CD4-positive, CD25-positive, alpha-beta regulatory T cell (primary cell): Measurements from ENCODE around the gene RTEL1. TPM values are rescaled to one million over a fixed set of nuclear protein-coding genes. Genes with fewer than 3 reads are reported as not detected.

Source experiments
- ATAC-seq, 2 donors: fragments of 150-1000 bp; cut with Tn5 transposase; one replicate each; pipeline ENCODE4 v1.10.0; 2021; ENCODE audit warnings: low read depth in 2 of 2, moderate number of reproducible peaks in 2 of 2, moderate library complexity in 1 of 2
- DNase-seq, 3 donors: peaks; one replicate each; pipeline versions ENCODE4 v3.0.0 to v3.0.0-alpha.2; 2012 to 2022; ENCODE audit warnings: mixed read lengths in 1 of 3
- H3K27ac ChIP-seq: one replicate; pipeline ENCODE4 v1.7.0; 2013; ENCODE audit warnings: mild to moderate bottlenecking, low read length; ENCODE audit not compliant: insufficient read depth, poor library complexity, severe bottlenecking
- H3K27me3 ChIP-seq: one replicate; pipeline ENCODE4 v1.7.0; 2013; ENCODE audit warnings: low read length; ENCODE audit not compliant: control insufficient read depth, insufficient read depth
- H3K36me3 ChIP-seq: one replicate; pipeline ENCODE4 v1.7.0; 2013; ENCODE audit warnings: mild to moderate bottlenecking, low read length, moderate library complexity; ENCODE audit not compliant: control insufficient read depth, insufficient read depth
- H3K4me1 ChIP-seq: 2 replicates; pipeline ENCODE4 v1.7.0; 2013; ENCODE audit warnings: mild to moderate bottlenecking, low read length; ENCODE audit not compliant: insufficient read depth, control insufficient read depth, poor library complexity, severe bottlenecking
- H3K4me3 ChIP-seq: one replicate; pipeline ENCODE4 v1.7.0; 2013; ENCODE audit warnings: low read depth, mild to moderate bottlenecking, low read length, moderate library complexity
- H3K9me3 ChIP-seq, 2 experiments: 1 replicate in 1 of 2; 2 replicates in 1 of 2; pipeline ENCODE4 v1.7.0; 2013; ENCODE audit warnings: low read length in 2 of 2, mild to moderate bottlenecking in 1 of 2, moderate library complexity in 1 of 2; ENCODE audit not compliant: control insufficient read depth in 2 of 2
- H3K27ac Mint-ChIP-seq, 3 donors: one replicate each; pipeline ENCODE4 v1.8.0; 2020 to 2022; ENCODE audit warnings: mild to moderate bottlenecking in 3 of 3, mixed read lengths in 3 of 3, moderate library complexity in 2 of 3
- H3K27me3 Mint-ChIP-seq: one replicate; pipeline ENCODE4 v1.8.0; 2022; ENCODE audit warnings: mild to moderate bottlenecking, mixed read lengths
- H3K36me3 Mint-ChIP-seq: one replicate; pipeline ENCODE4 v1.8.0; 2020; ENCODE audit warnings: mixed read lengths
- H3K4me1 Mint-ChIP-seq, 4 donors: one replicate each; pipeline ENCODE4 v1.8.0; 2020 to 2022; ENCODE audit warnings: mixed read lengths in 4 of 4, mild to moderate bottlenecking in 1 of 4
- H3K4me3 Mint-ChIP-seq, 4 donors: one replicate each; pipeline ENCODE4 v1.8.0; 2020 to 2022; ENCODE audit warnings: mild to moderate bottlenecking in 4 of 4, mixed read lengths in 4 of 4, moderate library complexity in 3 of 4
- H3K9me3 Mint-ChIP-seq, 7 donors: one replicate each; pipeline ENCODE4 v1.8.0; 2020 to 2022; ENCODE audit warnings: mixed read lengths in 7 of 7, mild to moderate bottlenecking in 3 of 7, moderate library complexity in 2 of 7
- polyA plus RNA-seq, 4 donors: library from polyadenylated mRNA; unstranded; fragments of 300-500 nt; fragmentation: Illumina TruSeq; gene quantifications; one replicate each; pipeline ENCODE4 v1.2.3, GENCODE V29; 2021
- total RNA-seq: library from RNA; stranded (reverse); gene quantifications from one replicate; pipeline ENCODE4 v1.2.3, GENCODE V29; 2022

RTEL1 gene
- total and polyA plus RNA-seq, 5 donors from 2014 or later = 1.8 to 38.3 (median 2.8) TPM

GRCh38 chr20:63641146-63641791, 16.8 kb upstream of the RTEL1 start:
- Histone ChIP-seq H3K4me1 (peaks cover 48% of the 10 kb centered on the region), H3K27me3 (no peaks in the 10 kb centered on the region), H3K9me3 (no peaks in the 10 kb centered on the region), H3K36me3 (no peaks in the 10 kb centered on the region), H3K4me3 (peak overlapping the region; percentile 64), H3K27ac (peak overlapping the region; percentile 90)
- DNase-seq = peak; percentile 51 to 82 (median 65)
- peak; percentile 17 to 21 for ATAC-seq
- Mint-ChIP-seq H3K36me3 (peaks cover 15% of the 10 kb centered on the region), H3K4me1 (peaks cover 0 to 35% (median 17%) of the 10 kb centered on the region in 4 donors), H3K9me3 (peaks cover 0 to 1% (median 0%) of the 10 kb centered on the region in 7 donors), H3K27me3 (no peaks in the 10 kb centered on the region), H3K4me3 (peak overlapping the region; percentile 85 to 91 (median 88)), H3K27ac (peak overlapping the region; percentile 26 to 51 (median 29))

GRCh38 chr20:63641792-63642523, 16.2 kb upstream of the RTEL1 start:
- no peak overlapping the region for H3K4me3 ChIP-seq
- Mint-ChIP-seq H3K4me1 (peaks cover 0 to 32% (median 17%) of the 10 kb centered on the region in 4 donors), H3K4me3 (peak overlapping the region; percentile 82 to 91 (median 86)), H3K9me3 (peaks cover 0 to 1% (median 0%) of the 10 kb centered on the region in 7 donors), H3K27me3 (no peaks in the 10 kb centered on the region), H3K36me3 (peaks cover 15% of the 10 kb centered on the region), H3K27ac (peak overlapping the region in 2 of 3 donors; percentile 29 to 36)
- ATAC-seq (peak; percentile 68 to 71), DNase-seq (peak; percentile 95 to 97 (median 95))
- H3K27ac ChIP-seq = peak overlapping the region; percentile 90
- H3K4me1 ChIP-seq = peaks cover 42% of the 10 kb centered on the region
- no peaks in the 10 kb centered on the region for H3K27me3 ChIP-seq
- H3K36me3 ChIP-seq = no peaks in the 10 kb centered on the region
- H3K9me3 ChIP-seq = no peaks in the 10 kb centered on the region

- Mint-ChIP-seq H3K9me3 (peaks cover 0 to 1% (median 0%) of the 10 kb centered on the region in 7 donors), H3K27ac (peak overlapping the region in 1 of 3 donors; percentile 83), H3K4me3 (peak overlapping the region; percentile 65 to 86 (median 74)), H3K36me3 (peaks cover 15% of the 10 kb centered on the region), H3K27me3 (no peaks in the 10 kb centered on the region), H3K4me1 (peaks cover 0 to 25% (median 12%) of the 10 kb centered on the region in 4 donors)
- DNase-seq (no peak), ATAC-seq (no peak)
- Histone ChIP-seq H3K36me3 (no peaks in the 10 kb centered on the region), H3K27me3 (no peaks in the 10 kb centered on the region), H3K4me1 (peaks cover 35% of the 10 kb centered on the region), H3K27ac (peak overlapping the region; percentile 77), H3K4me3 (no peak overlapping the region), H3K9me3 (no peaks in the 10 kb centered on the region)
Observed at GRCh38 chr20:63642527-63643247, 15.4 kb upstream of the RTEL1 start.

GRCh38 chr20:63643499-63643898, 14.6 kb upstream of the RTEL1 start:
- Histone ChIP-seq H3K9me3 (no peaks in the 10 kb centered on the region), H3K4me3 (no peak overlapping the region), H3K4me1 (peaks cover 27% of the 10 kb centered on the region), H3K27me3 (no peaks in the 10 kb centered on the region), H3K36me3 (no peaks in the 10 kb centered on the region), H3K27ac (no peak overlapping the region)
- Mint-ChIP-seq H3K27me3 (no peaks in the 10 kb centered on the region), H3K4me3 (peak overlapping the region; percentile 59 to 86 (median 74)), H3K36me3 (peaks cover 15% of the 10 kb centered on the region), H3K27ac (peak overlapping the region in 1 of 3 donors; percentile 83), H3K9me3 (peaks cover 0 to 1% (median 0%) of the 10 kb centered on the region in 7 donors), H3K4me1 (peaks cover 0 to 20% (median 8%) of the 10 kb centered on the region in 4 donors)
- no peak for ATAC-seq
- DNase-seq = no peak

GRCh38 chr20:63643946-63644345, 14.2 kb upstream of the RTEL1 start:
- ATAC-seq (no peak), DNase-seq (no peak)
- Mint-ChIP-seq H3K27ac (no peak overlapping the region), H3K27me3 (no peaks in the 10 kb centered on the region), H3K36me3 (peaks cover 15% of the 10 kb centered on the region), H3K4me3 (peak overlapping the region in 2 of 4 donors; percentile 72 to 86), H3K4me1 (peaks cover 0 to 16% (median 7%) of the 10 kb centered on the region in 4 donors), H3K9me3 (peaks cover 0 to 1% (median 0%) of the 10 kb centered on the region in 7 donors)
- Histone ChIP-seq H3K27ac (no peak overlapping the region), H3K27me3 (no peaks in the 10 kb centered on the region), H3K4me1 (peaks cover 24% of the 10 kb centered on the region), H3K9me3 (no peaks in the 10 kb centered on the region), H3K4me3 (no peak overlapping the region), H3K36me3 (no peaks in the 10 kb centered on the region)

GRCh38 chr20:63645218-63645617, 12.9 kb upstream of the RTEL1 start:
- Histone ChIP-seq H3K4me3 (no peak overlapping the region), H3K36me3 (no peaks in the 10 kb centered on the region), H3K27me3 (no peaks in the 10 kb centered on the region), H3K4me1 (peaks cover 11% of the 10 kb centered on the region), H3K9me3 (no peaks in the 10 kb centered on the region), H3K27ac (no peak overlapping the region)
- no peak for ATAC-seq
- Mint-ChIP-seq H3K4me1 (peaks cover 0 to 10% (median 1%) of the 10 kb centered on the region in 4 donors), H3K27ac (no peak overlapping the region), H3K36me3 (peaks cover 4% of the 10 kb centered on the region), H3K27me3 (no peaks in the 10 kb centered on the region), H3K9me3 (no peaks in the 10 kb centered on the region), H3K4me3 (peak overlapping the region in 1 of 4 donors; percentile 63)
- DNase-seq = no peak

GRCh38 chr20:63648190-63648589, 9.9 kb upstream of the RTEL1 start:
- peaks cover 4% of the 10 kb centered on the region for H3K36me3 Mint-ChIP-seq
- Histone ChIP-seq H3K4me3 (no peak overlapping the region), H3K27me3 (no peaks in the 10 kb centered on the region), H3K27ac (no peak overlapping the region), H3K4me1 (peaks cover 13% of the 10 kb centered on the region), H3K36me3 (no peaks in the 10 kb centered on the region), H3K9me3 (no peaks in the 10 kb centered on the region)
- ATAC-seq (no peak), DNase-seq (no peak)
- no peaks in the 10 kb centered on the region for H3K27me3 Mint-ChIP-seq
- no peak overlapping the region for H3K27ac Mint-ChIP-seq
- H3K4me3 Mint-ChIP-seq = peak overlapping the region in 1 of 4 donors; percentile 40
- H3K4me1 Mint-ChIP-seq = peaks cover 0 to 13% (median 4%) of the 10 kb centered on the region in 4 donors
- peaks cover 0 to 2% (median 0%) of the 10 kb centered on the region in 7 donors for H3K9me3 Mint-ChIP-seq
